CD4-positive, alpha-beta T cell treated with Interleukin-17A for 4 hours (primary cell): ENCODE results near the gene BAHCC1.

Experiments
- DNase-seq: peaks from one replicate; pipeline ENCODE4 v3.0.0-alpha.2; 2020; ENCODE audit warnings: mixed read lengths

BAHCC1 gene

DNA sequence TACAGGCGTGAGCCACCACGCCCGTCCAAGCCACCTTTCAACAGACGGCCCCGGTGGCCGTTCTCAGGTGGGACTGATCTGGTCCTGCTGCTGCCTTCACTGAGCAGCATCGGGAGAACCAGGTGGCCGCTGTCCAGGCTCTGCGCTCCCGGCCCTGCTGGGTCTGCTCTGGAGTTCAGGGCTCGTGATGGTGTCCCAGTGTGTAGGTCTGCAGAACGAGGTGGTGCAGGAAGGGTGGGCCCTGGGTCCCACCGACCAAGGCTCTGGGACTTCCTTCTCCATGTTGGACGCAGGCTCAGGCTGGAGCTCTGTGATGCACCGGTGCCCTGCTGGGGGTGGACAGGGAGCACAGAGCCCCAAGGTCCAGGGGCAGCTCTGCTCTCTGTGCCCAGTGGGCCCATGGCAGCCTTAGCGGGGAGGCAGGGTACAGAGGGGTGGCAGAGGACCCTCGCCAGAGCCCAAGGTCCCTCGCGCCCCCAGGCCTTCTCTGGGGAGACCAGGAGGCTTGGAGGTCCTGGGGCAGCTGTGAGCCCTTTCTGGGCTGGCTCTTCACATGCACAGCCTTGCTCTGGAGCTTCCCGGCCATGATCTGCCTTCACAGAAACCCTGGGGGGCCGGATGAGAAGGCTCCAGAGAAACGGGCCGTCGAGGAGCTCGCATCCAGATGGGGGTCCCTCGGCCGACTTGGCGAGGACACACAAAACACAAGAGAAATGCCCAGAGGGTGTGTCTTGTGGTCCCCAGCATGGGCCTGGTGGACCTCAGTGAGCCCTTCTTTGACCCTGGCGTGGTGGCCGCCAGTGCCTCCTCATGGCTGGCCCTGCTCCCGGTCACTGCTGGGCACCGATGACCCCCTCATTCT, 26.9 kb upstream of the BAHCC1 start:
- DNase-seq: no peak

DNA sequence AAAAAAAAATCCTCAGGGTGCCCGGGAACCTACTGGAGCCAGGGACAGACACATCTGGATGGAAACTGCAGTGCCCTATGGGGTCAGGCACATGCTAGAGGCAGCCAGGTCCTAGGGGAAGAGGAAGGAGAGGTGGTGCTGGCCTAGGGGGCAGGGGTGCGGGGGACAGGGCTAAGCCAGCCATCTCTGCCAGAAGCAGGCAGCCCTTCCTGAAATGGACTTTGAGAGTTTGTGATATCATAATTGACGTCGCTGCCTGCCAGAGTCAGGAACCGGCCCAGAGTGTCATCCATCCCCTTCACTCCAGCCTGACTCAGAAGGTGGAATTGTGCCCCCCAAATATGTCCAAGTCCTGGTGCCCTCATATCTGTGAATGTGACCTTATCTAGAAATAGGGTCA, 25.0 kb upstream of the BAHCC1 start:
- no peak for DNase-seq

DNA sequence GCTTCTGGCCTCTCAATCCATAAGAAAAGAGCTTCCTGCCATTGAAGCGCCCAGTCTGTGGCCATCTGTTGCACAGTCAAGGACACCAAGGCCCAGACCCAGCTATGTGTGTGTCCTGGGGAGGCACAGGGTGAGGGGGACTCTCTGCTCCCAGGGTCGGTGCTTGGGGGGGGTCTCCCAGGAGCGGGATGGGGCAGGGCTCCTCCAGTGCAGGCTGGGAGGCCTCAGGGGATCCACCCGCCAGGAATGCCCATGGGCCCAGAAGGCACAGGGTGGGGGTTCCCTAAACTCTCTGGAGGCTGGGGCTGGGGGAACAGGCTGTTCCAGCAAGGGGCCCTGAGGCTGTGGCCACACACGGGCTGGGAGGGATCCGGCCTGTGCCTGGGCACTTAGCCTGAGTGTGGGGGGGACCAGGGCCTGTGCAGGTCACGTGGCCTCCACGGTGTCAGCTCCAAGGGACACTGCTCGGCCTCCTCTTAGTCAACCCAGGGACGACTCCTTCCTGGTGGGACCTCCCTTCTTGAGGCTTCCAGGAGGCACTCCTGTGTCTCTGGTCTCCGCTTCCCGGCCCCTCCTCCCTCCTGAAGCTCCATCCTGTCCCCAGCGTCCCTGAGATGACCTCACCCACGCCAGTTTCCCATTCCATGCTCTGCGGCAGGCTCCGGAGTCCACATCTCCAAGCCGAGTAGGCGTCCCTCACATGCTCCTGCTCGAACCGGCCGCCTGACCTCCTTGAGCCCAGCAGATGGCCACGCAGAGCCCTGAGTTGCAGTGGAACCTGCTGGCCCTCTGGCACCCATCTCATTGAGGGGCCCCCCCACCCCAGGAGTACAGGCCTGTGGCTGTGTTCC, 23.1 kb upstream of the BAHCC1 start:
- DNase-seq: no peak

DNA sequence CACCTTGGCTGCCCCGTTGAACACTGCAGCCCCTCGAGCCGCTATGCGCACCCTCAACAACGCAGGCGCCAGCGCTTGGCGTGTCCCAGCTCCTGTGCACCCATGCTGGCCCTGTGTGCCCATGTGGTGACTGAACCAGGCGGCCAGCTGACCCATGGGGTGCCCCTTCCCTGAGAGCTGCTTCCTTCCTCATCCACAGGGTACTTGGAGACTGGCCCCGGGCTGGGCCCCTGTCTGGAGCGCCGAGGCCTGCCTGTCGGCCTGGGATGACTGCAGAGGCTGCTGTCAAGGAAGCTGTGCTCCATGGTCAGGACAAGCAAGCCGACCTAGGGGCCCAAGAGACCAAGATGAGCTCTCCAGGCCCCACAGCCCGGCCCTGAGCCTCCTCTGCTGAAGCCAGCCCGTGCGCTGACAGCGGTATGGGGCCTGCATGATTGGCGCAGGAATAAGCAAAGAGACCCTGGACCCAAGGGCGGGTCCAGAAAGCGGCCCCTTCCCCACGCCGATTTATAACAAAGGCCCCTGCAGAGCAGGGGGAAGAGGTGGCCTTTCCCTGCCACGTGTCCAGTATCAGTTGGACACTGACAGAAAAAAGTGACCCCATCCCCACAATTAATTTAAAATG, 21.6 kb upstream of the BAHCC1 start:
- no peak for DNase-seq

DNA sequence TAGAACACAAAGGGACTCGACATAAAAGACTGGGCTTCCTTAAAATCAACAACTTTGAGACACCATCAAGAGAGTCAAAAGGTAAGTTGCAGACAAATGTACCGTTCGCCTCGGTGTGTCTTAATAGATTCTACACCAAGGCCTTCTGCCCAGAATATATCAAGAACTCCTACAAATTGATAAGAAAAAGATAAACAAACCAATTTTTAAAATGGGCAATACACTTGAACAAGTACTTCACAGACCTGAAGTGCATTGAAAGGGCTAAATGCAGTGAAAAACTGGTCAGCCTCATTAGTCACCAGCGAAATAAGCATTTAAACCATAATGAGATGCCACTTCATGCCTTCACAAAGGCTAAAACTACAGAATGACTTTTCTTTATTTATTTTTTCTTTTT, 20.4 kb upstream of the BAHCC1 start:
- DNase-seq: no peak

DNA sequence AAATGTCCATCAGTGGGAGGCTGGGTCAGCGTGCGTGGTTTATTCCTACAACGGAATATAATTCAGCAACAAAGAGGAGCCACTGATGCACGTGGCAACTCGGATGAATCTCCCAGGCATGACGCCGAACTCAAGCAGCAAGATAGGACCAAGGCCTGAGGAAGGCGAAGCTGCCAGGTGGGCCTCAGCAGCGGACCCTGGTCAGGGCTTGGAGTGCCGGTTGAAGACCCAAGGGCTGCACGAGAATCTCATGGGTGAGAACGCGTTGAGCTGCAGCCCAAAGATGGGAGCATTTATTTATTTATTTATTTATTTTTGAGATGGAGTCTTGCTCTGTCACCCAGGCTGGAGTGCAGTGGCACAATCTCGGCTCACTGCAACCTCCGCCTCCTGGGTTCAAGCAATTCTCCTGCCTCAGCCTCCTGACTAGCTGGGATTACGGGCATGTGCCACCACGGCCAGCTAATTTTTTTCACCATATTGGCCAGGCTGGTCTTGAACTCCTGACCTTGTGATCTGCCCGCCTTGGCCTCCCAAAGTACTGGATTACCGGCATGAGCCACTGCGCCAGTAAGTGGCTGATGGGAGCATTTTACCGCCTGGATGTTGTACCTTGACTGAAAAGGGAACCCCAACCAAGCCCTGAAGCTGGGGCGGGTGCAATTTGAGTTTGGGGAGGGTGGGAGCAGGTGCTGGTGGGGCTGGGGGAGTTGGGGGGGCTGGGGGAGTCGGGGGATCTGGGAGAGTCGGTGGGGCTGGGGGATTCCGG, 18.1 kb upstream of the BAHCC1 start:
- DNase-seq: no peak

DNA sequence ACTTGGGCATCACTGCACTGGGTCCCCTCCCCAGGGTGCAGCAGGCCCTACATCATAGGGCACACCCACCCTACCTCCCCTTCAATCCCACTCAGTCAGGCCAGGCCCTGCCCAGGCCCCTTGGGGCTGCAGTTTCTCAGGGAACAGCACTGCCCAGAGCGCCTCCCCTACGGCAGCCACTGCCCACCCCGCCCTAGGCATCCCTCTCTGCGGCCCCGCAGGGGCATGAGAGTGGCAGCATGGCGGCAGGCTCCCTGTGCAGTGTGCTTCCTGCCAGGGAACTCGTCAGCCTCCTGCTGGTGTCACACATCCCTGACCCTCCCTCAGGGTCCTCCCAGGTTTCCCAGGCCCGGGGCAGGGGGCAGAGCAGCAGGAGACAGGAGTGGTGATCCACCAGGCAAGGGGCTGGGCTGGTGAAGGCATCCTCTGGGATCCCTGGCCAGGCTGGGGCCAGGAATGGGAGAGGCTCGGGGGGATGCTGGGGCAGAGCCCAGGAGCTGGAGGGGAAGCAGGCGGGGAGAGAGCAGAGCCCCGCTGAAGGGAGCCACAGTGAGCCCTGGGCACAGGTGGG, 16.2 kb upstream of the BAHCC1 start:
- no peak for DNase-seq

DNA sequence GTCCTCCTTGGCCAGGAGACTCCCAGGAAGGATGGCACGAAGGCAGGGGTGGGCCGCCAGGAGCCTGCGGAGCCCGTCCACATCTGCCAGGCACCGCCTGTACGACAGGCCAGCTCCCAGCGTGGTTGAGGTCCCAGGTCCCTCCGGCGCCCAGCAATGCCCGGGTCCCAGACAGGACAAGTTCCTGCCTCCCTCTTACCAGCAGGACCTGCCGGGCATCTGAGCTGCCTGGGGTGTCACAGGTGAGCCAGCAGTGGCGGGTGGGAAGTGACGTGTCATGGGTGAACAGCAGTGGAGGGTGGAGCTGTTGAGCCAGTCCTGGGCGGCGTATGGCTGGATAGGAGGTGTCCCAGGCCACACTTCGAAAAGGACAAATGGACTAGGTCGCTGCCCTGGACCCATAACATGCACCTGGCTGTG, 15.7 kb upstream of the BAHCC1 start:
- DNase-seq: no peak

DNA sequence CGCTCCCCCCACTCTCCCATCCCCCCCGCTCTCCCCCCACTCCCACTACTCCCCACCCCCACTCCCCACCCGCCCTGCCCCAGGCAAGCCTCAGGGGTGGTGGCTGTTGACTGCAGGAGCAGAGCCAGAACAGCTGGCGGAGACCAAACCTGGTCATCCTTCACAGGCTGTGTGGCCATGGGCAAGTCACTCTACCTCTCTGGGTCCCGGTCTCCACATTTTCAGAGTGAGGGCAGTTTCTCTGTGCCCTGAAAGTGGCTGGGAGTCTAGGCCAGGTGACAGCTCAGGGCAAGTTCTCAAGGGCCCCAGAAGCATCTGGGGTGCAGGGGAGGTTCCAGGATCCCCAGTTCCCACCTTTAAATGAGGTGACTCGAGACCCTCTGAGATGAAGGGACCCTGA, 15.1 kb upstream of the BAHCC1 start:
- no peak for DNase-seq

DNA sequence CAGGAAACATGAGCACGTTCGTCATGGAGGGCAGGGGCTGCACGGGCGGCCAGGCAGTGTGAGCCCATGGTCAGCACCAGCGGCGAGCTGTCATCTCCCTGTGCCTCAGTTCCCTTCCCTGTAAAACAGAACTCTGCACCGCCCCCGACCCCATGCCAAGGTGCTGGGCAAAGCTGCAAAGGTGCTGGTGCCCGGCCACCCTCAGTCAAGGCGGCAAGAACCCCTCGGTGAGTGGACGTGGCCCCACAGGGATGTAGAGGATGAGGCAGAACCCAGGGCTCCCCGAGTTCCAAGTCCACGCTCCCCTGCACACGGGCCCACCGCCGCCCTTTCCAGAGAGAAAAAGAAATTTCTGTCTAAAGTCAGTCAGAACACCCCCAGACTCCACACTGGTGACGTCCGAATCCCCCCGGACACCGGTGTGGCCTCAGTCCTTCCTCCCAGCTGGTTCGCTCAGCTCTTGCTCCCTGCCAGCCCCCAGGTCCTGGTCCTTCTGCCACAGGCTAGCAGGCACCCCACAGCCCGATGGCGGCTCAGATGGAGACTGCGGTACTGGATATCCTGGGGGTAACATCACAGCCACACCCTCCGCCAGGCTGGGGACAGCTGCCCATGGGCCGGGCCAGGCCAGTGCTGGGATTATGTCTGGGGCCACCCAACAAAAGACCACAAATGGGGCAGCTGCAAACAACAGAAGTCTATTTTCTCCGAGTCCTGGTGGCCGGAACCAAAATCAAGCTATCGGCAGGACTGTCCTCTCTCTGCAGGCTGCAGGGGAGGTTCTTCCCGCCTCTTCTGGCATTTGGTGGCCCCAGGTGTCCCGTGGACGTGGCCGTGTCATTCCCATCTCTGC, 14.4 kb upstream of the BAHCC1 start:
- no peak for DNase-seq

DNA sequence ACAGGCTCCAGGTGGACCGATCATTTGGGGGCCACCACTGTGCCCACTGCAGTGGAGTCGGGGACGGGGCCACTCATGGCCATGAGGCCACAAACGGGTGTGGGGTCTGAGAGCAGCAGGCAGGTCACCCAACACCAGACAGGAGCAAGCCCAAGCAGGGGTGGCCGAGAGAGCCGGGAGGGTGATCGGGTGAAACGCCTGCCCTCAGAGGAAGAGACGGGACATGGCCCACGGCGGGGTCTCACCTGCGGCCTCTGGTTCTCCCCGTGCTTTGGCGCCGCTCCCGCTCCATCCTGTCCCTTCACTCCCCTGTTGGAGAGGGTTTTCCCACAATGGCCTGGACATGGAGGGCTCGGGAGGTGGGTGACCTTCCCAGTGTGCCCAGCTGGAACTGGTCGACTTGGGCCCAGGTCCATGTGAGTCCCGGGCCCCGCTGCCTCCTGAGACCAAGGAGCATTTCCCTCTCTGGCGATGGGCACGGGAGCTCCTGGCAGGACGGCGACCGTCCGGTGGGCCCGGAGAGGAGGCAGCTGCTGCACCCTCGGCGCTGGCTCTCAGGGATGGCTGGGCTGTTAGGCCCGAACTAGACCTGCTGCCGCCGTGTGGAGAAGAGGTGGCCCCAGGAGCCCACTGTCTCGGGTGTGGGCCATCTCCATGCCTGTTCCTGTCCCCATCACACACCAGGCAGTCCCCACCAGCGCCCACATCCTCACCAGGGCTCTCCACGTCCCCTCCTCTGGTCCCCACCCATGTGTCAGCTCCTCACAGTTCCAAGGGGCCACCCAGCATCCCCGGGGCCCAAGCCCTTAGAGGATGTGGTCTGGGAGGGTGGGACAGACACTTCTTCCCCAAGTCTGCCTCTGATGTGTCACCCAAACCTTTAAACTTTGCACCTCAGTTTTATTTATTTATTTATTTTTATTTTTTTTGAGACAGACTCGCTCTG, 13.4 kb upstream of the BAHCC1 start:
- no peak for DNase-seq

DNA sequence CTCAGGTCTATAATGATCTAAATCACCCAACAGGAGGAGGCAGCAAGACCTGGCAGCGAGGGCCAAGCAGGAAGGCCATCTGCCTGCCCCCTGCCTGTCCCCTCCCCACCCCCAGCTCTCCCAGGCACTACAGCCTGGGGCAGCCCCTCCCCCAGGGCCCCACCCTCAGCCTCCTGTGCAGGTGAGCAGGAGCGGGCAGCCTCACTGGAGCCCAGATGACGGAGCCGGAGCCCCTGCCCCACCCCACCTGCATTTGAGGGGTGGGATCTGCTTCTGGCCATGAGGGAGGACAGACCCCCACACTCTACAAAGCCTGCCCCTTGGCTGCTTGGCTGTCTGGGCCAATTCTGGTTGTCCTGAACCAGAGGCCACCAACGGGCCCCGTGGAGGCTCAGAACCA, 12.4 kb upstream of the BAHCC1 start:
- no peak for DNase-seq

DNA sequence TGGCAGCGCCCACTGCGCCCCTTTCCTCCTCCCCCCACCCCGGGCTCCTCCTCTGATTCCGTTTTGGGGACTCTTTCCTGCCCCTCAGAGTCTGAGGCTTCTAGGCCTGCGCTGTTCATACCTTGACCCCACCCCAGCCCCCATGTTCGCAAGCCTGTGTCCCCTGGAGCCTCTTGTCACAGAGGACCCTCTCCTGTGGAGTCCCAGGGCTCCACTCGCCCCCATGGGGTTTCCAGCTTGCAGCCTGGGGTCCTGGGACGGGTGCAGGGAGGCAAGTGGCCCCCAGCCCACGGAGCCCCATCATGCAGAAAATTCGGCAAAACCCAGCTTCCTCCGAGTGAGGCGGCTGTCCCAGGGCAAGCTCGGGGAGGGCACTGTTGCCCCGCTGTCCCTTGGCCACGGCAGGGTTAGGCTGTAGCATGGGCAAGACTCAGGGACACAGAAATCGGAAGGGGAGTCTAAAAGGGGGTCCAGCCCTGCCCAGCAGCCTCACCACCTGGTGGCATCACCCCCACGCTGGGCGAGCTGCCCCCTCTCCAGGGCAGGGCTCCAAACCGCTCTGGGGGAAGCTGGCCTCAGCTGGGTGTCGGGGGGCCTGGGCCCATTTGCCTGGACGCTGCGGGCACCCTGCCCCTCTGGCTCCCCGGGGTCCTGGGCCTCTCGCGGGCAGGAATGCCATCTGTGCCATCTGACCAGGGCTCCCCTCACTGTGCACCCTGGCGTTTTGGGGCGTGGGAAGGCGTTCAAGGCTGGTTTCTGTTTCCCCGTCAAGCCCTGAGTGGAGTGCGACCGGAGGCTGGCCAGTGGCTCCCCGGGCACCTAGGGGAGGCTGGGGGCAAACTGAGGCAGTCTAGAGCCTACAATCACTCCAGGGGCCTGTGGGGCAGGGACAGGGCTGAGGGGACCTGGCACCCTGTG, 11.5 kb upstream of the BAHCC1 start:
- DNase-seq: no peak

DNA sequence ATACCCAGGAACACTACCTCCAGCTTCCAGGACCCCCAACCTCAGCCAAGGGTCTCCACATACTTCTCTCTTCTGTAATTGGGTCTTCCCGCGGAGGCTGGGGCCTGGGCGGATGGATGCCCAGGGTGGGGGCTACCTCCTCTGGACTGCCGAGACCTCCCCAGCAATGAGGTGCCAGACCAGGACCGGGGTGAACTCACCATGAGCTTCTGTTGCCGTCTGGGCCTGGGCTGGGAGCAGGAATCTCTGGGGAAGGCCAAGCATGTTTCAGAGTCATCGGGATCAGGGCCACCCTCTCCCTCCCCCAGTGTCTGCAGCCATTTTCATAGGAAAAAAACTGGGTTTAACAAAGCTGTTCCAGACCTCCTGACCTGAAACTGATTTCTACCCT, 10.3 kb upstream of the BAHCC1 start:
- no peak for DNase-seq

DNA sequence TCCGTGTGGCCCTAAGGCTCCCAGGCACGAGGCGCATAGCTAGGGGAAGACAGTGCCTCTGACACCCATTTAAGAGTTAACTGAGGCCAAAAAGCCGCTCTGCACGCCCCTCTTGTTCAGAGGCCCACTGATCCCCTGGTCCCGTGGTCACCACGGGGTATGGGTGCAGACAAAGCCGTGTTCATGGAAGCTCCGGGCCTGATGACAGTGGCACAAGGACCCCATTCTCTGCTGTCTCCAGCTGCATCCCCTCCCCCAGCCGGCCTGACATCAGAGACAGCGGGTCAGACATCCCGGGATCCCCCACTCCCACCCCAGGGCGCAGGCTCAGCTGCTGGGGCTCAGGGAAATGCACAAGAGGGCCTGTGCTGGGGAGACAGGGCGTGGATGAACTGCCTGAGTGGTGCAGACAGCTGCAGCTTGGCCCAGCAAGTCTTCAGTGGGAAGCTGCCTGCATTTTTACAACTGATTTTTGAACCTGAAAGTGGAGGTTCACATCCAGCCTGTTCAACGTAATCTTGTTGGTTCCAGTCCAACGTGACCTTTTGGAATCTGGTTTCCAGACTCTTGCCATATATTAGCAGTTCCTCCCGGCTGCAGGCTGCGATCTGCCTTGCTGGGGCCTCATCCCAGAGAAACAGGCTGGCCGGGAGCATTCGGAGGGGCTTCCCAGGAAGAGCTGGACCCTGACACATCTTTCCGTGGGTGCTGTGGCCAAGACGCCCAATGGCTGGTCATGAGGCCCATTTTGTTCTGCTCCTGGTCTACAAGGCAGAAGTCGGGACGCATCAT, 9.7 kb upstream of the BAHCC1 start:
- DNase-seq: no peak

DNA sequence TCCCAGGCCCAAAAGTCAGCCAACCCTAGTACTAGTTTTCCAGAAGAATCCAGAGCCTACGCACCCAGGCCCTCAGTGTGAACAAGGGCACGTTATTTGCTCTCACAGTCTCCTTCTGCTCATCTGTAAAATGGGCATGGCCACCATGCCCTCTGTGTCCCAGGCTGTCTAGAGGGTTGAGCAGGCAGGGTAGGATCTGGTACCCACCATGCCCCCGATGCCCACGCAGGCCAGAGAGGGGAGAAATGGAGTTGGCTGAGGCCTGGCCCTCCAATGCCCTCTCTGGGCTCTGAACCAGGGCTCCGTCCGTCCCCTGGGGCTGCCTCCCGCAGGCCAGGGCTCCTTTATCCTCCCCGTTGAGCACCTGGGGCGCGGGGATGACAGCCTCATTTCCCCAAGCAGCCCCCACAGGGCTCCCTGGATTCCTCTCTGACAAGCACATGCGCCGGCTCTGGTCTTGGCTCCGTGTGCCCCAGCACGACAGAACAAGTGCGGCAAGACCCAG, 9.1 kb upstream of the BAHCC1 start:
- no peak for DNase-seq

DNA sequence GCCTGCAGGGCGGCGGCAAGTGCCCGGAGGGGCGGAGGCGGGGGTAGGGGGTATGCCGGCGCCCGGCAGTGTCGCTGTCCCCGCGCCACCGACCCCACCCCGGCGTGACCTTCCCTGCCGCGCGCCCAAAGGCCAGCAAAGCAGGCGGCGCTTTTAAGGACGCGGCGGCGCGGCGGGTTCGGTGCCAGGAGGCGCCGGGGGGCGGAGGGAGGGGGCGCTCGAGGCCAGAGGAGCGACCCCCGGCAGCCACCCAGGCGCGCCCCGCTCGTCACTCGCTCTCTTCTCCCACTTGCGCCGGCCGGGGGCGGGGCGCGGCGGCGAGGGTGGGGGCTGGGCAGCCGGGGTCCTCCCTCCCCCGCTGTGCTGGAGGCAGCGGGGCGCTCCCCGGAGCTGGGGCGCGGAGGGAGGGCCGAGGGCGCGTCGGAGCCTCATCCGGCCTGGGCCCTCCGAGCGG, 8.6 kb upstream of the BAHCC1 start:
- peak; percentile 13 for DNase-seq
